Naive B cell (primary cell): ENCODE measurements around the gene VEPH1. TPM values are rescaled to one million over a fixed set of nuclear protein-coding genes. Genes with fewer than 3 reads are reported as not detected.
A peak's percentile ranks its signal among the peaks of the same experiment; 100 is the strongest.

ENCODE experiments used
- ATAC-seq, 2 donors: fragments of 150-1000 bp; cut with Tn5 transposase; 2 replicates each; pipeline ENCODE4 v1.10.0; 2021; ENCODE audit warnings: low read depth in 2 of 2, mild to moderate bottlenecking in 2 of 2, moderate library complexity in 2 of 2
- DNase-seq: peaks from one replicate; pipeline ENCODE4 v3.0.0; 2022
- H3K27ac Mint-ChIP-seq, 6 donors: one replicate each; pipeline ENCODE4 v1.8.0; 2020 to 2022; ENCODE audit warnings: mild to moderate bottlenecking in 6 of 6, mixed read lengths in 6 of 6, moderate library complexity in 5 of 6, inconsistent platforms in 2 of 6
- H3K27me3 Mint-ChIP-seq, 3 donors: one replicate each; pipeline ENCODE4 v1.8.0; 2021 to 2022; ENCODE audit warnings: mixed read lengths in 3 of 3, mild to moderate bottlenecking in 1 of 3
- H3K36me3 Mint-ChIP-seq, 2 donors: one replicate each; pipeline ENCODE4 v1.8.0; 2020 to 2022; ENCODE audit warnings: mixed read lengths in 2 of 2, inconsistent platforms in 1 of 2, mild to moderate bottlenecking in 1 of 2
- H3K4me1 Mint-ChIP-seq, 3 donors: one replicate each; pipeline ENCODE4 v1.8.0; 2020 to 2022; ENCODE audit warnings: mixed read lengths in 3 of 3, inconsistent platforms in 1 of 3, mild to moderate bottlenecking in 1 of 3, moderate library complexity in 1 of 3
- H3K4me3 Mint-ChIP-seq, 8 donors: one replicate each; pipeline ENCODE4 v1.8.0; 2020 to 2022; ENCODE audit warnings: mild to moderate bottlenecking in 8 of 8, mixed read lengths in 8 of 8, moderate library complexity in 8 of 8, inconsistent platforms in 2 of 8
- H3K9me3 Mint-ChIP-seq, 7 donors: one replicate each; pipeline ENCODE4 v1.8.0; 2020 to 2022; ENCODE audit warnings: mixed read lengths in 7 of 7, mild to moderate bottlenecking in 5 of 7, inconsistent platforms in 2 of 7, moderate library complexity in 1 of 7
- polyA plus RNA-seq, 6 donors: library from polyadenylated mRNA; unstranded; fragments of 300-500 nt; fragmentation: Illumina TruSeq; gene quantifications; one replicate each; pipeline ENCODE4 v1.2.3, GENCODE V29; 2021; ENCODE audit warnings: low read depth in 6 of 6

The VEPH1 gene
- polyA plus RNA-seq, 6 donors from 2014 or later: 0.20 to 1.6 TPM; not detected in 4

GRCh38 chr3:157379525-157380140 is 123.6 kb downstream of the VEPH1 start:
- Mint-ChIP-seq H3K4me1 (no peaks in the 10 kb centered on the region), H3K36me3 (peaks cover 0 to 8% of the 10 kb centered on the region in 2 donors), H3K9me3 (peaks cover 0 to 6% (median 0%) of the 10 kb centered on the region in 7 donors), H3K27ac (no peak overlapping the region), H3K4me3 (no peak overlapping the region), H3K27me3 (peaks cover 0 to 9% (median 0%) of the 10 kb centered on the region in 3 donors)
- ATAC-seq (no peak), DNase-seq (no peak)

GRCh38 chr3:157376603-157377300 is 126.5 kb downstream of the VEPH1 start:
- Mint-ChIP-seq H3K4me3 (no peak overlapping the region), H3K27ac (no peak overlapping the region), H3K9me3 (peaks cover 0 to 6% (median 0%) of the 10 kb centered on the region in 7 donors), H3K27me3 (peaks cover 0 to 9% (median 0%) of the 10 kb centered on the region in 3 donors), H3K36me3 (peaks cover 0 to 8% of the 10 kb centered on the region in 2 donors), H3K4me1 (no peaks in the 10 kb centered on the region)
- DNase-seq (no peak), ATAC-seq (no peak)

- ATAC-seq (no peak), DNase-seq (no peak)
- no peak overlapping the region for H3K27ac Mint-ChIP-seq
- H3K4me3 Mint-ChIP-seq: no peak overlapping the region
- peaks cover 0 to 8% (median 0%) of the 10 kb centered on the region in 3 donors for H3K27me3 Mint-ChIP-seq
- H3K36me3 Mint-ChIP-seq: peaks cover 0 to 6% of the 10 kb centered on the region in 2 donors
- peaks cover 0 to 6% (median 0%) of the 10 kb centered on the region in 7 donors for H3K9me3 Mint-ChIP-seq
- no peaks in the 10 kb centered on the region for H3K4me1 Mint-ChIP-seq
Measured at GRCh38 chr3:157375342-157375986, 127.8 kb downstream of the VEPH1 start.

- no peaks in the 10 kb centered on the region for H3K4me1 Mint-ChIP-seq
- peaks cover 0 to 2% (median 0%) of the 10 kb centered on the region in 3 donors for H3K27me3 Mint-ChIP-seq
- peak overlapping the region in 1 of 6 donors; percentile 7 for H3K27ac Mint-ChIP-seq
- peaks cover 0 to under 1% of the 10 kb centered on the region in 2 donors for H3K36me3 Mint-ChIP-seq
- ATAC-seq (no peak), DNase-seq (no peak)
- H3K4me3 Mint-ChIP-seq: no peak overlapping the region
- H3K9me3 Mint-ChIP-seq: peaks cover 0 to 1% (median 0%) of the 10 kb centered on the region in 7 donors
Measured at GRCh38 chr3:157374933-157375332, 128.3 kb downstream of the VEPH1 start.

- ATAC-seq: no peak
- H3K4me1 Mint-ChIP-seq: no peaks in the 10 kb centered on the region
- no peaks in the 10 kb centered on the region for H3K36me3 Mint-ChIP-seq
- H3K27ac Mint-ChIP-seq: no peak overlapping the region
- DNase-seq: no peak
- no peak overlapping the region for H3K4me3 Mint-ChIP-seq
- no peaks in the 10 kb centered on the region for H3K27me3 Mint-ChIP-seq
- H3K9me3 Mint-ChIP-seq: no peaks in the 10 kb centered on the region
Measured at GRCh38 chr3:157373783-157374182, 129.4 kb downstream of the VEPH1 start.

GRCh38 chr3:157370867-157371266 is 132.3 kb downstream of the VEPH1 start:
- H3K9me3 Mint-ChIP-seq: peaks cover 0 to 1% (median 0%) of the 10 kb centered on the region in 7 donors
- no peaks in the 10 kb centered on the region for H3K4me1 Mint-ChIP-seq
- no peaks in the 10 kb centered on the region for H3K27me3 Mint-ChIP-seq
- DNase-seq (no peak), ATAC-seq (no peak)
- no peak overlapping the region for H3K4me3 Mint-ChIP-seq
- no peak overlapping the region for H3K27ac Mint-ChIP-seq
- no peaks in the 10 kb centered on the region for H3K36me3 Mint-ChIP-seq

- ATAC-seq (no peak), DNase-seq (no peak)
- Mint-ChIP-seq H3K4me1 (no peaks in the 10 kb centered on the region), H3K27me3 (no peaks in the 10 kb centered on the region), H3K27ac (no peak overlapping the region), H3K4me3 (no peak overlapping the region), H3K36me3 (no peaks in the 10 kb centered on the region), H3K9me3 (peaks cover 0 to 1% (median 0%) of the 10 kb centered on the region in 7 donors)
Measured at GRCh38 chr3:157369727-157370421, 133.3 kb downstream of the VEPH1 start.

GRCh38 chr3:157368171-157368570 is 135.0 kb downstream of the VEPH1 start:
- H3K36me3 Mint-ChIP-seq: no peaks in the 10 kb centered on the region
- H3K4me3 Mint-ChIP-seq: no peak overlapping the region
- ATAC-seq (no peak), DNase-seq (no peak)
- no peaks in the 10 kb centered on the region for H3K4me1 Mint-ChIP-seq
- peaks cover 0 to 1% (median 0%) of the 10 kb centered on the region in 7 donors for H3K9me3 Mint-ChIP-seq
- H3K27me3 Mint-ChIP-seq: no peaks in the 10 kb centered on the region
- H3K27ac Mint-ChIP-seq: no peak overlapping the region

- ATAC-seq (no peak), DNase-seq (no peak)
- peaks cover 0 to 1% (median 0%) of the 10 kb centered on the region in 7 donors for H3K9me3 Mint-ChIP-seq
- no peak overlapping the region for H3K4me3 Mint-ChIP-seq
- no peaks in the 10 kb centered on the region for H3K27me3 Mint-ChIP-seq
- no peak overlapping the region for H3K27ac Mint-ChIP-seq
- no peaks in the 10 kb centered on the region for H3K36me3 Mint-ChIP-seq
- H3K4me1 Mint-ChIP-seq: no peaks in the 10 kb centered on the region
Measured at GRCh38 chr3:157363393-157363792, 139.8 kb downstream of the VEPH1 start.

GRCh38 chr3:157362348-157362747 is 140.9 kb downstream of the VEPH1 start:
- Mint-ChIP-seq H3K27ac (no peak overlapping the region), H3K27me3 (peaks cover 0 to 6% (median 0%) of the 10 kb centered on the region in 3 donors), H3K36me3 (no peaks in the 10 kb centered on the region), H3K9me3 (peaks cover 0 to 1% (median 0%) of the 10 kb centered on the region in 7 donors), H3K4me1 (no peaks in the 10 kb centered on the region), H3K4me3 (no peak overlapping the region)
- DNase-seq (no peak), ATAC-seq (no peak)

- H3K27me3 Mint-ChIP-seq: peaks cover 0 to 6% (median 0%) of the 10 kb centered on the region in 3 donors
- no peak overlapping the region for H3K27ac Mint-ChIP-seq
- no peak for DNase-seq
- no peaks in the 10 kb centered on the region for H3K9me3 Mint-ChIP-seq
- no peaks in the 10 kb centered on the region for H3K36me3 Mint-ChIP-seq
- no peaks in the 10 kb centered on the region for H3K4me1 Mint-ChIP-seq
- H3K4me3 Mint-ChIP-seq: no peak overlapping the region
- ATAC-seq: no peak
Measured at GRCh38 chr3:157360044-157360443, 143.2 kb downstream of the VEPH1 start.

GRCh38 chr3:157356541-157356940 is 146.7 kb downstream of the VEPH1 start:
- Mint-ChIP-seq H3K4me3 (no peak overlapping the region), H3K27ac (no peak overlapping the region), H3K9me3 (peaks cover 0 to 5% (median 0%) of the 10 kb centered on the region in 7 donors), H3K4me1 (no peaks in the 10 kb centered on the region), H3K27me3 (peaks cover 0 to 6% (median 0%) of the 10 kb centered on the region in 3 donors), H3K36me3 (no peaks in the 10 kb centered on the region)
- ATAC-seq: no peak
- DNase-seq: no peak

GRCh38 chr3:157355276-157355675 is 147.9 kb downstream of the VEPH1 start:
- Mint-ChIP-seq H3K4me1 (no peaks in the 10 kb centered on the region), H3K27ac (no peak overlapping the region), H3K27me3 (peaks cover 0 to 6% (median 0%) of the 10 kb centered on the region in 3 donors), H3K4me3 (no peak overlapping the region), H3K36me3 (no peaks in the 10 kb centered on the region), H3K9me3 (peaks cover 0 to 15% (median 2%) of the 10 kb centered on the region in 7 donors)
- DNase-seq: no peak
- no peak for ATAC-seq
